ENCODE results near the gene IL33.

DNA sequence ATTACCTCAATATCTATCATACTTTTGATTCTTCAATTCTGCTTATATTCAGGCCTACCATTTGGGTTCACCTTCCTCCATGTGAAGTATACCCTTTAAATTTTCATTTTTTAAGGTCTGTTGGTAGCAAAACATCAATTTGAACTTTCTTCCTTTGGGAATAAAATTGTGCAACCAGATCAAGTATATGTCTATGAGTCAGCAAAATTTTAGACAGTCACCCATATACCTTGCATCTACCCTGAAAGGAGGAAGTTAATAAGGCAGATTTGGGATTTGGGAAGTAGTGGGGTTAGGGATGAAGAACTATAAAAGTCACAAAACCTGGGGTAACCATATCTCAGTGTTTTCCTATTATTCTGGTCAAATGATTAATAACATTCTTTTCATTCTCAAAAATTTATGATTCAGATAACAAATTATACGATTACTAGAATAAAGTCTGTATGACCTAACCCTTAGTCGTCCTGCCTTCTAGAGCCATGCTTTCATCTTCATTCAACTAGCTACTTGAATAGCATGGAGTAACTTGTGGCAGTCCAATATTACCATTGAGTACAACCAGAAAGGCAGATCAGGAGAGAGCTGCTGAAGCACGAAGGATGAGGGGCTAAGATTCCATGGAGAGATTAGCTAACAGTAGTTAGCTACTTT, 2.8 kb upstream of the IL33 start:
- TF ChIP-seq ZFP30 (CRISPR knock-in tag; IDR thresholded peaks at IDR 0.05) (no peak), ZNF8 (CRISPR knock-in tag; IDR thresholded peaks at IDR 0.05) (no peak)

All from SK-N-SH treated with all-trans-retinoic acid at 6 μM for 48 hours (cell line).